Vagina (tissue), 2 donors: ENCODE results near the gene SLC39A11.
A peak's percentile ranks its signal among the peaks of the same experiment; 100 is the strongest.

Experiments used
- POLR2A ChIP-seq, 2 donors: fragments of 450-650 bp; IDR thresholded peaks; one replicate each; pipeline ENCODE4 v1.6.1; 2017; ENCODE audit warnings: antibody characterized with exemption in 2 of 2, mild to moderate bottlenecking in 2 of 2, moderate library complexity in 2 of 2
- POLR2AphosphoS5 ChIP-seq, 2 donors: sonication (generic); formaldehyde crosslinking; IDR thresholded peaks; one replicate each; pipeline ENCODE4 v1.9.0; 2017; ENCODE audit warnings: antibody characterized with exemption in 2 of 2, mild to moderate bottlenecking in 2 of 2, low read depth in 1 of 2; ENCODE audit not compliant: insufficient read depth in 1 of 2
- TF ChIP-seq, protein P1 (sequence below), 3 experiments: fragments of 450-650 bp in 2 of 3; fragments of 200-600 bp in 1 of 3; sonication (generic) in 1 of 3; IDR thresholded peaks; one replicate each; pipeline ENCODE4 v1.5.1; 2017 to 2019; ENCODE audit warnings: antibody characterized with exemption in 3 of 3, mild to moderate bottlenecking in 2 of 3, moderate library complexity in 2 of 3

GRCh38 chr17:72715906-72716572, 376.4 kb downstream of the SLC39A11 start:
- TF ChIP-seq POLR2A (IDR thresholded peaks at IDR 0.05) (no peak), POLR2AphosphoS5 (IDR thresholded peaks at IDR 0.05; ENCODE audit: insufficient read depth in 1 of 2, low read depth in 1 of 2) (peak in 1 of 2 donors; percentile 58)
- TF ChIP-seq, protein P1, sequence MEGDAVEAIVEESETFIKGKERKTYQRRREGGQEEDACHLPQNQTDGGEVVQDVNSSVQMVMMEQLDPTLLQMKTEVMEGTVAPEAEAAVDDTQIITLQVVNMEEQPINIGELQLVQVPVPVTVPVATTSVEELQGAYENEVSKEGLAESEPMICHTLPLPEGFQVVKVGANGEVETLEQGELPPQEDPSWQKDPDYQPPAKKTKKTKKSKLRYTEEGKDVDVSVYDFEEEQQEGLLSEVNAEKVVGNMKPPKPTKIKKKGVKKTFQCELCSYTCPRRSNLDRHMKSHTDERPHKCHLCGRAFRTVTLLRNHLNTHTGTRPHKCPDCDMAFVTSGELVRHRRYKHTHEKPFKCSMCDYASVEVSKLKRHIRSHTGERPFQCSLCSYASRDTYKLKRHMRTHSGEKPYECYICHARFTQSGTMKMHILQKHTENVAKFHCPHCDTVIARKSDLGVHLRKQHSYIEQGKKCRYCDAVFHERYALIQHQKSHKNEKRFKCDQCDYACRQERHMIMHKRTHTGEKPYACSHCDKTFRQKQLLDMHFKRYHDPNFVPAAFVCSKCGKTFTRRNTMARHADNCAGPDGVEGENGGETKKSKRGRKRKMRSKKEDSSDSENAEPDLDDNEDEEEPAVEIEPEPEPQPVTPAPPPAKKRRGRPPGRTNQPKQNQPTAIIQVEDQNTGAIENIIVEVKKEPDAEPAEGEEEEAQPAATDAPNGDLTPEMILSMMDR (IDR thresholded peaks at IDR 0.05) = no peak
